ENCODE data around the gene ZBTB38. TPM values are rescaled to one million over a fixed set of nuclear protein-coding genes. Genes with fewer than 3 reads are reported as not detected.

ZBTB38 gene
- total and polyA plus RNA-seq, 9 donors, result 23.2 to 125 (median 78.7) TPM

DNA sequence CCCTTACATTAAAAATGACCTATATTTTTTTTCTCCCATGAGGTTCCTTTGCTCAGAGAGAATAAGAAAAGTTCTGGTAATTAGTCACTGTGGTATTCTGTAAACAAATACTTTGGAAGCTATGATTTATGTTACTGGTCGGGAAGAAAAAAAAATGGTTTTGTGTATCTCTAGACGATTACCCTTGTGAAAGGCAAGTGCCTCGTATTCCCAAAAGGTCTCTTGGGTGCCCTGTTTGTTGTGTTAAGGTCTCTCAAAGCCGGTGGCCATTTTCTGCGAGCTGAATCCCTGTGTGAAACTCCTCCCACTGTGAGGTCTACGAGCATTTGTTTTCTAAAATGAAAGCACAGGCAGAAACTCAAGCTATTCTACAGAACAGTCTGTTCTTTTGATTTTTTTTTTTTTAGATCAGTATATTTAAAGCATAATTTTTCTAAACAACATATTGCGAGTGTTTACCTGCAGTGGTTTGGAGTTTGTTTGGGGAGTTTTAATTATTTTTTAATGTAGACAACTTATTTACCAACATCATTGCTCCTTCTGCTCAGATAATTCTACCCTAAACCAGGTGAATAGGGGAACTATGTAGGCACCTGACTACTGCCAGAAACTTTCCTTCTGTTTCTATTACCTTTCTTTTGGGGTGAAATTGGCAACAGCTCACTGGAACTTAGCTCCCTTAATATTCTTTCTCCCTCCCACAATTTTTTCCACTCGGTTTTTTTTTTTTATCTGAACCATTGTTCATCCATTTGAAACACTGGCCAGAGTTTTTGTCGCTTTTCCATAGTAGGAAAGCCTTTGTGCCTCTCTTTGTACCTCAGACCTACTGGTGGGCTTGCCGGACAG, 44.0 kb downstream of the ZBTB38 start:
- peak overlapping the region; percentile 33 for H3K4me3 ChIP-seq
- H3K27ac ChIP-seq, result peak overlapping the region; percentile 65 to 90
- no peaks in the 10 kb centered on the region for H3K9me3 ChIP-seq
- H3K36me3 ChIP-seq, result no peaks in the 10 kb centered on the region
- H3K4me1 ChIP-seq (ENCODE audit: insufficient read depth), result peaks cover 28% of the 10 kb centered on the region
- TF ChIP-seq, protein P1, sequence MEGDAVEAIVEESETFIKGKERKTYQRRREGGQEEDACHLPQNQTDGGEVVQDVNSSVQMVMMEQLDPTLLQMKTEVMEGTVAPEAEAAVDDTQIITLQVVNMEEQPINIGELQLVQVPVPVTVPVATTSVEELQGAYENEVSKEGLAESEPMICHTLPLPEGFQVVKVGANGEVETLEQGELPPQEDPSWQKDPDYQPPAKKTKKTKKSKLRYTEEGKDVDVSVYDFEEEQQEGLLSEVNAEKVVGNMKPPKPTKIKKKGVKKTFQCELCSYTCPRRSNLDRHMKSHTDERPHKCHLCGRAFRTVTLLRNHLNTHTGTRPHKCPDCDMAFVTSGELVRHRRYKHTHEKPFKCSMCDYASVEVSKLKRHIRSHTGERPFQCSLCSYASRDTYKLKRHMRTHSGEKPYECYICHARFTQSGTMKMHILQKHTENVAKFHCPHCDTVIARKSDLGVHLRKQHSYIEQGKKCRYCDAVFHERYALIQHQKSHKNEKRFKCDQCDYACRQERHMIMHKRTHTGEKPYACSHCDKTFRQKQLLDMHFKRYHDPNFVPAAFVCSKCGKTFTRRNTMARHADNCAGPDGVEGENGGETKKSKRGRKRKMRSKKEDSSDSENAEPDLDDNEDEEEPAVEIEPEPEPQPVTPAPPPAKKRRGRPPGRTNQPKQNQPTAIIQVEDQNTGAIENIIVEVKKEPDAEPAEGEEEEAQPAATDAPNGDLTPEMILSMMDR (IDR thresholded peaks at IDR 0.05), result no peak
- no peak for TF ChIP-seq POLR2A (IDR thresholded peaks at IDR 0.05)
- peak; percentile 52 to 72 (median 62) for DNase-seq
- WGBS, 3 donors, result 2 to 5% (median 4%) methylated on average over 10 of the region's 10 CpGs
- intact Hi-C loops (cut with DNase I), result loop anchor here in 2 of 4 donors (5.0 kb wide), 2 partner anchors 40 to 45 kb away; partner anchors contain the start of gene ZBTB38 (in 1 of the 2)
- no peaks in the 10 kb centered on the region for H3K27me3 ChIP-seq

DNA sequence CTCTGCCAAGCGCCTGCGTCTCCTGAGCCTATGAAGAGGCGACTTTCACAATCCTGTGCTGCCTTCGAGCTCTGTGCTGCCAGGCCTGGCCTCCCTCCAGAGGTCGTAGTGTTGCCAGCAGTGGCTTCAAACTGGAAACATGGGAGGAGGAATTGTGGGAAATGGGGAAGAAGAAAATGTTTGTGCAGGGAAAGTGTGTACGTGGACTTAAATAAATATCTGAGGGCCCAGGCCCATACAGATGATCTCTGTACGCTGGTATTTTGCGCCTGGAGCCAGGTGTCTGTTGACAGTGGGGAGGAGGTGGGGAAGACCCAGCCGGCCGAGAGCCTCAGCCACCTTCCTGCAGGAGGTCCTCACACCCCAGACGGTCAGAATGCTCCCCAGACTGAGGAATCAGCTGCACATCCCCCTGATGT, 44.6 kb downstream of the ZBTB38 start:
- Histone ChIP-seq H3K27me3 (no peaks in the 10 kb centered on the region), H3K4me1 (ENCODE audit: insufficient read depth) (peaks cover 28% of the 10 kb centered on the region), H3K9me3 (no peaks in the 10 kb centered on the region), H3K4me3 (peak overlapping the region; percentile 33), H3K36me3 (no peaks in the 10 kb centered on the region), H3K27ac (peak overlapping the region; percentile 65 to 90)
- peak; percentile 91 to 95 (median 91) for DNase-seq
- 13 to 24% (median 18%) methylated on average over 11 of the region's 11 CpGs for WGBS, 3 donors
- TF ChIP-seq, protein P1 (IDR thresholded peaks at IDR 0.05), result no peak
- TF ChIP-seq POLR2A (IDR thresholded peaks at IDR 0.05) (no peak), EP300 (IDR thresholded peaks at IDR 0.05) (no peak)
- intact Hi-C loops (cut with DNase I), result loop anchor here in 2 of 4 donors (5.0 kb wide), 2 partner anchors 41 to 46 kb away; partner anchors contain the start of gene ZBTB38 (in 1 of the 2)

DNA sequence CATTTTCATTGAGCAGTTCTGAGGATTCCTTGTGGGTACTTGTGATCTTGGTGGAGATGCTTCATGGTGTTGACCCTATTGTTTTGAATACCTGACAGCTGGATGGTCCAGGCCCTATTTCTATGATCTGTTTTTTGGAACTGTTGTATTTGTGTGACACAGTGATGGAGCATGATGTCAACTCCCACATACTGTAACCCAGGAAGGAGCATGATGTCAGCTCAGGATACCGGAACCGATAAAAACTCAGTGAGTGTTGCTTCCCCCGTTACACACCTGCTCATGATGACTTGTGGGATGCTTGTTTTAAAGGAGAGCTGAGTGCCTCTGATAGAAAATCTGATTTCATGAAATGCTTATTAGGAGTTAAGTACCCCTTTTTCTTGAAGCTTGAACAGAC, 45.1 kb downstream of the ZBTB38 start:
- intact Hi-C loops (cut with DNase I), result loop anchor here in 2 of 4 donors (5.0 kb wide), 2 partner anchors 41 to 46 kb away; partner anchors contain the start of gene ZBTB38 (in 1 of the 2)
- Histone ChIP-seq H3K9me3 (no peaks in the 10 kb centered on the region), H3K4me1 (ENCODE audit: insufficient read depth) (peaks cover 28% of the 10 kb centered on the region), H3K27ac (peak overlapping the region; percentile 65 to 90), H3K27me3 (no peaks in the 10 kb centered on the region), H3K36me3 (no peaks in the 10 kb centered on the region), H3K4me3 (peak overlapping the region; percentile 33)
- 64 to 69% (median 65%) methylated on average over 3 of the region's 3 CpGs for WGBS, 3 donors
- DNase-seq, result no peak
- TF ChIP-seq, protein P1 (IDR thresholded peaks at IDR 0.05), result no peak
- TF ChIP-seq EP300 (IDR thresholded peaks at IDR 0.05), result no peak
- no peak for TF ChIP-seq POLR2A (IDR thresholded peaks at IDR 0.05)

DNA sequence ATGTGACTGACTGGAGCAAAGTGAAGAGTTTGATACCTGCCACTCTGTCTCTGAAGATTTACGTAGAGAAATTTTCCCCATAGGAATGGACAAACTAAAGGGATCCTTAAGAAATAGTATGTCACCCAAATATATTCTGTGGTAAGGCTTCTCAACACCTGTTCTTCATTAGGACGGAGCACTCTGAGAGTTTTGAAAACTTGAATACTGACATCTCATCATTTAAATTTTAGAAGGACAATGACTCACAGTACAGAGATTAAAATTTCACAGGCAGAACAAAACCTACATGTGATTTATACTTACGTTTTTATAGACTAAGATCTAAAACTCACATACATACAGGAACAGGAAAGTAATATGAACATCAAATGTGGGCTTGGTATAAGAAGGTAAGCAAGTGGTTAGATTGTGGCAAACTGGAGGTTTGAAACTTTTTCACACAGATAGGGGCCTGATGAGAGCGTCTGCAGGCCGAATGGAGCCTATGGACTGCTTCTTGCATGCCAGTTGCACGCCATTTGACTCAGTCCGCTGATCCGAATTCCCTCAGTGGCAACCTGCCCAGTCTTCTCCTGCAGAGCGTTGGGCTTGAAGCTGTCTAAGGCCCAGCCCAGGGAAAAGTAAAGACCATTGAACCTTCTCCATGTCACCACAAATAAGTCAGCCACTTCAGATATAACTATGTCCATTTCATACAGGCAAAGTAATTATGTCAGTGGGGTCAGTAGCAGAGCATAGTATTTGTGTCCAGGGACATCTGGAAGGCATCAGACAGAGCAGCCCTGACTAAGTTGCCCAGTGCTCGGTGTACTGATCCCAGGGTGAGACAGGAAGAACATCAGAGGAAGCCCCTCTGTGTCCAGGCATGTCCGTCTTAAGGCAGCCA, 45.7 kb downstream of the ZBTB38 start:
- no peak overlapping the region for H3K4me3 ChIP-seq
- no peaks in the 10 kb centered on the region for H3K36me3 ChIP-seq
- TF ChIP-seq, protein P1 (IDR thresholded peaks at IDR 0.05), result no peak
- TF ChIP-seq POLR2A (IDR thresholded peaks at IDR 0.05), result no peak
- TF ChIP-seq EP300 (IDR thresholded peaks at IDR 0.05), result no peak
- intact Hi-C loops (cut with DNase I), result loop anchor here in 2 of 4 donors (5.0 kb wide), 2 partner anchors 42 to 47 kb away; partner anchors contain the start of gene ZBTB38 (in 1 of the 2)
- no peak for DNase-seq
- peak overlapping the region in 1 of 2 donors; percentile 65 for H3K27ac ChIP-seq
- no peaks in the 10 kb centered on the region for H3K27me3 ChIP-seq
- H3K9me3 ChIP-seq, result no peaks in the 10 kb centered on the region
- peaks cover 28% of the 10 kb centered on the region for H3K4me1 ChIP-seq (ENCODE audit: insufficient read depth)
- 77 to 89% (median 83%) methylated on average over 11 of the region's 11 CpGs for WGBS, 3 donors

Measured in ovary (tissue), 9 donors.